Measurements from ENCODE around the gene TMEM95.
"Not testable (repeated sequence)": the region's sequence is repeated elsewhere in the genome, so short reads cannot be mapped to it uniquely, and the experiment has no call there.

The TMEM95 gene

GRCh38 chr17:7332111-7332510 lies 22.8 kb upstream of the TMEM95 start:
- no peak overlapping the region for H3K27ac ChIP-seq
- TF ChIP-seq CTCF (conservative IDR thresholded peaks at IDR 0.05) = no peak

GRCh38 chr17:7332600-7333069 lies 22.3 kb upstream of the TMEM95 start:
- not testable (repeated sequence) for H3K27ac ChIP-seq

GRCh38 chr17:7334938-7335538 lies 19.9 kb upstream of the TMEM95 start:
- no peak overlapping the region for H3K27ac ChIP-seq

GRCh38 chr17:7335765-7336164 lies 19.2 kb upstream of the TMEM95 start:
- H3K27ac ChIP-seq = not testable (repeated sequence)

More at GRCh38 chr17:7334938-7335538, 19.9 kb upstream of the TMEM95 start:
- no peak for TF ChIP-seq CTCF (conservative IDR thresholded peaks at IDR 0.05)

- no peak for TF ChIP-seq CTCF (conservative IDR thresholded peaks at IDR 0.05)
- H3K27ac ChIP-seq = no peak within 1 kb of the TSS
These were observed 18.4 kb upstream of the TMEM95 start, which contains the start of gene ACAP1 for GRCh38 chr17:7336240-7337175. Gene ACAP1 (plus strand): TSS chr17:7336529. CDS start chr17:7336735, 206 bp downstream.

GRCh38 chr17:7337600-7337999 lies 17.4 kb upstream of the TMEM95 start:
- not testable (repeated sequence) for H3K27ac ChIP-seq

GRCh38 chr17:7340179-7340578 lies 14.8 kb upstream of the TMEM95 start:
- no peak for TF ChIP-seq CTCF (conservative IDR thresholded peaks at IDR 0.05)
- no peak overlapping the region for H3K27ac ChIP-seq

- H3K27ac ChIP-seq = no peak overlapping the region
- TF ChIP-seq CTCF (conservative IDR thresholded peaks at IDR 0.05) = no peak
These were observed 13.1 kb upstream of the TMEM95 start for GRCh38 chr17:7341842-7342241.

GRCh38 chr17:7343250-7343649 lies 11.7 kb upstream of the TMEM95 start:
- H3K27ac ChIP-seq = no peak overlapping the region
- no peak for TF ChIP-seq CTCF (conservative IDR thresholded peaks at IDR 0.05)

All from VCaP (cell line).